GM21360 (cell line): ENCODE results near the gene JAZF1.
"Not testable (repeated sequence)": the region's sequence is repeated elsewhere in the genome, so short reads cannot be mapped to it uniquely, and the experiment has no call there.

ENCODE experiments used
- ATAC-seq: cut with Tn5 transposase; IDR thresholded peaks from one replicate; pipeline ENCODE4 v1.9.1; 2021; ENCODE audit warnings: mild to moderate bottlenecking, moderate library complexity; ENCODE audit not compliant: unreplicated experiment

Gene JAZF1

GRCh38 chr7:28017372-28017771 lies 163.2 kb downstream of the JAZF1 start:
- ATAC-seq, result no peak

- no peak for ATAC-seq
Observed at GRCh38 chr7:28016297-28016696, 164.3 kb downstream of the JAZF1 start.

GRCh38 chr7:28015169-28015568 lies 165.4 kb downstream of the JAZF1 start:
- ATAC-seq, result no peak

- not testable (repeated sequence) for ATAC-seq
Observed at GRCh38 chr7:28014340-28014739, 166.3 kb downstream of the JAZF1 start.

- ATAC-seq, result no peak
Observed at GRCh38 chr7:28013441-28013840, 167.2 kb downstream of the JAZF1 start.

- ATAC-seq, result no peak
Observed at GRCh38 chr7:28013019-28013418, 167.6 kb downstream of the JAZF1 start.

- no peak for ATAC-seq
Observed at GRCh38 chr7:28008911-28009310, 171.7 kb downstream of the JAZF1 start.

GRCh38 chr7:28008171-28008570 lies 172.4 kb downstream of the JAZF1 start:
- ATAC-seq, result no peak

GRCh38 chr7:28006491-28006890 lies 174.1 kb downstream of the JAZF1 start:
- no peak for ATAC-seq

GRCh38 chr7:28005847-28006231 lies 174.8 kb downstream of the JAZF1 start:
- no peak for ATAC-seq

- no peak for ATAC-seq
Observed at GRCh38 chr7:28005075-28005846, 175.3 kb downstream of the JAZF1 start.

GRCh38 chr7:28003408-28003807 lies 177.2 kb downstream of the JAZF1 start:
- no peak for ATAC-seq

GRCh38 chr7:28002638-28003037 lies 178.0 kb downstream of the JAZF1 start:
- no peak for ATAC-seq

- no peak for ATAC-seq
Observed at GRCh38 chr7:28001896-28002295, 178.7 kb downstream of the JAZF1 start.

- ATAC-seq, result no peak
Observed at GRCh38 chr7:27999829-28000228, 180.8 kb downstream of the JAZF1 start.

GRCh38 chr7:27998382-27998781 lies 182.2 kb downstream of the JAZF1 start:
- ATAC-seq, result no peak

- ATAC-seq, result no peak
Observed at GRCh38 chr7:27997188-27997707, 183.3 kb downstream of the JAZF1 start.

GRCh38 chr7:27996141-27996540 lies 184.5 kb downstream of the JAZF1 start:
- ATAC-seq, result no peak

- no peak for ATAC-seq
Observed at GRCh38 chr7:27995228-27995627, 185.4 kb downstream of the JAZF1 start.

- no peak for ATAC-seq
Observed at GRCh38 chr7:27994639-27995038, 186.0 kb downstream of the JAZF1 start.

- ATAC-seq, result no peak
Observed at GRCh38 chr7:27992755-27993493, 187.7 kb downstream of the JAZF1 start.

GRCh38 chr7:27992097-27992496 lies 188.5 kb downstream of the JAZF1 start:
- no peak for ATAC-seq
